IMR-90 (cell line): Measurements from ENCODE around the gene TIMELESS. TPM values are rescaled to one million over a fixed set of nuclear protein-coding genes. Genes with fewer than 3 reads are reported as not detected.

ENCODE experiments used
- ATAC-seq: fragments of 200-7000 bp; cut with Tn5 transposase; 2 replicates; pipeline ENCODE4 v1.9.1; 2020; ENCODE audit warnings: low read depth, mild to moderate bottlenecking, moderate library complexity
- BruUV-seq: library from RNA; stranded (reverse); fragments of 400-500 nt; replicated peaks from 2 replicates; lab custom pipeline; 2021; lab: Mats Ljungman, UMichigan
- CTCF ChIA-PET: fragments of 300-600 bp; formaldehyde crosslinking; extraction: SDS; loops from one replicate; lab custom pipeline; 2021; ENCODE audit warnings: antibody characterized with exemption; lab: Yijun Ruan, JAX
- POLR2A ChIA-PET: fragments of 300-600 bp; sonication (Branson Sonifier 250); formaldehyde crosslinking; loops from one replicate; lab custom pipeline; 2022; ENCODE audit warnings: antibody characterized with exemption; ENCODE audit not compliant: unreplicated experiment; lab: Charles Lee
- DNase-seq: peaks from one replicate; pipeline ENCODE4 v3.0.0; 2013
- H2AFZ ChIP-seq: replicated peaks from 2 replicates; pipeline ENCODE3; 2013; ENCODE audit warnings: low read length, mild to moderate bottlenecking; ENCODE audit not compliant: poor library complexity
- H2AK5ac ChIP-seq: 2 replicates; pipeline ENCODE4 v1.6.1; 2013; ENCODE audit warnings: low read depth, low read length, inconsistent platforms
- H2AK9ac ChIP-seq: replicated peaks from 2 replicates; pipeline ENCODE3; 2013; ENCODE audit warnings: mild to moderate bottlenecking, low read depth, low read length, moderate library complexity; ENCODE audit not compliant: poor library complexity
- H2BK120ac ChIP-seq: 2 replicates; pipeline ENCODE4 v1.6.1; 2013; ENCODE audit warnings: low read depth, low read length, inconsistent platforms
- H2BK15ac ChIP-seq: 3 replicates; pipeline ENCODE4 v1.6.1; 2013; ENCODE audit warnings: low read depth, low read length, inconsistent platforms
- H2BK20ac ChIP-seq: 2 replicates; pipeline ENCODE4 v1.6.1; 2013; ENCODE audit warnings: low read depth, mild to moderate bottlenecking, inconsistent platforms, low read length, moderate library complexity
- H2BK5ac ChIP-seq: 2 replicates; pipeline ENCODE4 v1.6.1; 2013; ENCODE audit warnings: mild to moderate bottlenecking, low read depth, low read length, inconsistent platforms; ENCODE audit not compliant: poor library complexity, severe bottlenecking
- H3K14ac ChIP-seq: replicated peaks from 2 replicates; pipeline ENCODE4 v1.6.1; 2013; ENCODE audit warnings: low read depth, low read length, inconsistent platforms
- H3K18ac ChIP-seq: 2 replicates; pipeline ENCODE4 v1.6.1; 2013; ENCODE audit warnings: low read depth, low read length, control low read depth
- H3K23ac ChIP-seq: 2 replicates; pipeline ENCODE4 v1.6.1; 2013; ENCODE audit warnings: low read depth, low read length, inconsistent platforms
- H3K27ac ChIP-seq: 2 replicates; pipeline ENCODE4 v1.5.1; 2013; ENCODE audit warnings: mild to moderate bottlenecking, control low read depth, low read length; ENCODE audit not compliant: insufficient read depth
- H3K27me3 ChIP-seq: 2 replicates; pipeline ENCODE4 v1.6.1; 2013; ENCODE audit warnings: low read length; ENCODE audit not compliant: control insufficient read depth, insufficient read depth
- H3K36me3 ChIP-seq: 2 replicates; pipeline ENCODE4 v1.6.1; 2013; ENCODE audit warnings: low read length, mixed read lengths; ENCODE audit not compliant: control insufficient read depth, insufficient read depth
- H3K4ac ChIP-seq: 2 replicates; pipeline ENCODE4 v1.6.1; 2013; ENCODE audit warnings: low read depth, low read length, inconsistent platforms
- H3K4me1 ChIP-seq: 2 replicates; pipeline ENCODE4 v1.6.1; 2013; ENCODE audit warnings: low read length, mixed read lengths; ENCODE audit not compliant: control insufficient read depth, insufficient read depth
- H3K4me2 ChIP-seq: 2 replicates; pipeline ENCODE4 v1.6.1; 2013; ENCODE audit warnings: low read depth, mild to moderate bottlenecking, control low read depth, low read length, moderate library complexity
- H3K4me3 ChIP-seq: 2 replicates; pipeline ENCODE4 v1.5.1; 2013; ENCODE audit warnings: low read depth, mild to moderate bottlenecking, control low read depth, low read length, moderate library complexity; ENCODE audit not compliant: insufficient read depth
- H3K56ac ChIP-seq: 2 replicates; pipeline ENCODE4 v1.6.1; 2013; ENCODE audit warnings: low read length, inconsistent platforms; ENCODE audit not compliant: insufficient read depth; ENCODE audit errors: extremely low read depth
- H3K79me1 ChIP-seq, 2 experiments: 2 replicates each; pipeline ENCODE4 v1.6.1; 2013; ENCODE audit warnings: low read length in 2 of 2, inconsistent platforms in 1 of 2, low read depth in 1 of 2
- H3K9ac ChIP-seq: 2 replicates; pipeline ENCODE4 v1.6.1; 2013; ENCODE audit warnings: low read depth, low read length, control low read depth
- H3K9me1 ChIP-seq: 2 replicates; pipeline ENCODE4 v1.6.1; 2013; ENCODE audit warnings: low read length, inconsistent platforms; ENCODE audit not compliant: insufficient read depth
- H3K9me3 ChIP-seq: 2 replicates; pipeline ENCODE4 v1.6.1; 2013; ENCODE audit warnings: low read length; ENCODE audit not compliant: control insufficient read depth, insufficient read depth
- H4K20me1 ChIP-seq: 2 replicates; pipeline ENCODE4 v1.6.1; 2013; ENCODE audit warnings: low read length, inconsistent platforms; ENCODE audit not compliant: insufficient read depth
- H4K5ac ChIP-seq: 2 replicates; pipeline ENCODE4 v1.6.1; 2013; ENCODE audit warnings: mild to moderate bottlenecking, low read depth, low read length, control low read depth
- H4K8ac ChIP-seq, 2 experiments: 2 replicates each; pipeline ENCODE4 v1.6.1; 2013; ENCODE audit warnings: low read depth in 2 of 2, low read length in 2 of 2, control low read depth in 1 of 2, inconsistent platforms in 1 of 2
- H4K91ac ChIP-seq: 2 replicates; pipeline ENCODE4 v1.6.1; 2013; ENCODE audit warnings: low read depth, low read length, inconsistent platforms; ENCODE audit not compliant: insufficient read depth
- BHLHE40 ChIP-seq: fragments of 150-350 bp; IDR thresholded peaks from 2 replicates; pipeline ENCODE4 v1.6.1; 2016; ENCODE audit warnings: mild to moderate bottlenecking, low read depth, low read length
- CHD1 ChIP-seq: IDR thresholded peaks from 2 replicates; pipeline ENCODE4 v1.6.1; 2012; ENCODE audit warnings: low read depth, low read length, improper control_type of control experiment
- CTCF ChIP-seq: conservative IDR thresholded peaks from 2 replicates; pipeline ENCODE4 v1.5.1; 2012; ENCODE audit warnings: mild to moderate bottlenecking, low read depth, low read length, improper control_type of control experiment
- FOS ChIP-seq: fragments of 150-350 bp; IDR thresholded peaks from 2 replicates; pipeline ENCODE4 v1.6.1; 2016; ENCODE audit warnings: low read depth, low read length
- MAFK ChIP-seq: IDR thresholded peaks from 2 replicates; pipeline ENCODE4 v1.6.1; 2012; ENCODE audit warnings: low read depth, low read length, improper control_type of control experiment
- MAZ ChIP-seq: IDR thresholded peaks from 2 replicates; pipeline ENCODE4 v1.6.1; 2012; ENCODE audit warnings: low read depth, mild to moderate bottlenecking, low read length, improper control_type of control experiment, moderate library complexity, borderline replicate concordance
- MXI1 ChIP-seq: IDR thresholded peaks from 2 replicates; pipeline ENCODE4 v1.6.1; 2012; ENCODE audit warnings: low read depth, mild to moderate bottlenecking, low read length, moderate library complexity, borderline replicate concordance
- POLR2A ChIP-seq: IDR thresholded peaks from 2 replicates; pipeline ENCODE4 v1.6.1; 2012; ENCODE audit warnings: mild to moderate bottlenecking, low read depth, low read length
- RCOR1 ChIP-seq: IDR thresholded peaks from 2 replicates; pipeline ENCODE4 v1.6.1; 2012; ENCODE audit warnings: mild to moderate bottlenecking, low read length, improper control_type of control experiment; ENCODE audit not compliant: insufficient replicate concordance
- RFX5 ChIP-seq: IDR thresholded peaks from 2 replicates; pipeline ENCODE4 v1.8.0; 2012; ENCODE audit warnings: low read depth, mild to moderate bottlenecking, low read length, moderate library complexity
- SMC3 ChIP-seq: fragments of 150-350 bp; IDR thresholded peaks from 2 replicates; pipeline ENCODE4 v1.6.1; 2016; ENCODE audit warnings: low read depth, mild to moderate bottlenecking, antibody characterized with exemption, low read length, moderate library complexity
- WGBS, 2 experiments: methylation state at CpG; one replicate each; pipeline versions ENCODE4 v1.1.5 to v1.1.7; 2013; ENCODE audit warnings: missing lambda C conversion rate in 2 of 2; ENCODE audit not compliant: insufficient read length in 1 of 2; ENCODE audit errors: extremely low coverage in 2 of 2; 5-methylcytosine and 5-hydroxymethylcytosine counted together
- dilution Hi-C: fragments of 300-500 bp; cut with HindIII; formaldehyde crosslinking; loops from one replicate; pipeline ENCODE4 v1.14.3; 2018; ENCODE audit warnings: low sequenced_read_pairs; ENCODE audit not compliant: unreplicated experiment
- in situ Hi-C: fragments of 300-500 bp; cut with MboI; formaldehyde crosslinking; loops from 3 replicates; pipeline ENCODE4 v1.14.3; 2019; ENCODE audit warnings: low sequenced_read_pairs, inconsistent platforms, mixed read lengths
- intact Hi-C: fragments of 100-400 bp; cut with micrococcal nuclease; formaldehyde crosslinking; loops from 2 replicates; pipeline ENCODE4 v1.10.0; 2022
- polyA plus RNA-seq, 3 experiments: library from polyadenylated mRNA; depleted of rRNA; stranded (reverse); fragments of >200 nt; gene quantifications; 2 replicates each; pipeline ENCODE4 v1.2.3, GENCODE V29; 2012; ENCODE audit warnings: low replicate concordance in 1 of 3
- total RNA-seq: library from RNA; depleted of rRNA; stranded (reverse); fragments of >200 nt; gene quantifications from 2 replicates; pipeline ENCODE4 v1.2.3, GENCODE V29; 2012
- TF ChIP-seq, protein P1 (sequence below): fragments of 150-350 bp; IDR thresholded peaks from 2 replicates; pipeline ENCODE4 v1.6.1; 2016; ENCODE audit warnings: low read depth, mild to moderate bottlenecking, low read length, moderate library complexity, borderline replicate concordance

TIMELESS gene
- total and polyA plus RNA-seq, 2 of the 4 experiments (the other 2 are of a cell fraction) = 7.3 to 10.4 TPM

DNA sequence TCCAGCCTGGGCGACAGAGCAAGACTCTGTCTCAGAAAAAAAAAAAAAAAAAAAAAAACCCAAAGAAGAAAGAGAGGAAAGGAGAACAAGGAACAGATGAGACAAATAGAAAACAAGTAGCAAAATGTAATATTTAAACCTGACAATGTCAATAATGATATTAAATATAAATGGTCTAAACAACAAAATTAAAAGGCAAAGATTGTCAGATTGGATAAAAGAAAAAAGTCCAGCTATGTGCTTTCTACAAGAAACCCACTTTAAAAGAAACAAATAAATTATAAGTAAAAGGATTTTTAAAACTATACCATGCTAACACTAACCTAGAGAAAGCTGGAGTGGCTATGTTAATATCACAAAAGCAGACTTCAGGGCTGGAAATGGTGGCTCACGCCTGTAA is 56.9 kb downstream of the TIMELESS start:
- no CpG with 5 or more reads among the region's 2 CpGs for WGBS, 2 experiments
- Histone ChIP-seq H2BK20ac (no peak overlapping the region), H3K14ac (no peak overlapping the region), H4K8ac (no peak overlapping the region), H3K56ac (no peak overlapping the region), H3K4me3 (no peak overlapping the region), H2BK120ac (no peak overlapping the region), H3K9ac (no peak overlapping the region), H2BK5ac (no peak overlapping the region), H4K20me1 (no peaks in the 10 kb centered on the region), H3K4me2 (no peak overlapping the region), H3K27ac (no peak overlapping the region), H2AK5ac (no peak overlapping the region), H3K27me3 (peaks cover 5% of the 10 kb centered on the region), H3K9me1 (peaks cover 3% of the 10 kb centered on the region; the same call in 1 of the 2 replicates), H2BK15ac (no peak overlapping the region), H3K79me1 (no peaks in the 10 kb centered on the region), H3K18ac (no peak overlapping the region), H2AK9ac (no peak overlapping the region), H3K4me1 (peaks cover 2% of the 10 kb centered on the region), H3K9me3 (no peaks in the 10 kb centered on the region), H2AFZ (no peak overlapping the region), H3K23ac (no peak overlapping the region), H4K5ac (no peak overlapping the region), H3K4ac (no peak overlapping the region), H4K91ac (no peak overlapping the region), H3K36me3 (no peaks in the 10 kb centered on the region)
- DNase-seq = no peak
- intact Hi-C loops (no loop called here), in situ Hi-C loops (no loop called here), dilution Hi-C loops (no loop called here)
- ChIA-PET CTCF (interaction anchor here (1.1 kb wide), 1 partner anchor 24 kb away, joined by 4 read pairs; no protein-coding TSS in a partner anchor), POLR2A (interaction anchor here (0.7 kb wide), 1 partner anchor 11 kb away, joined by 8 read pairs; no protein-coding TSS in a partner anchor)
- no peak for ATAC-seq
- no TSS peak for BruUV-seq
- TF ChIP-seq MXI1 (no peak), CHD1 (no peak), MAFK (no peak), FOS (no peak), SMC3 (no peak), POLR2A (no peak), RFX5 (no peak), RCOR1 (no peak), BHLHE40 (no peak), MAZ (no peak), CTCF (no peak)
- TF ChIP-seq, protein P1, sequence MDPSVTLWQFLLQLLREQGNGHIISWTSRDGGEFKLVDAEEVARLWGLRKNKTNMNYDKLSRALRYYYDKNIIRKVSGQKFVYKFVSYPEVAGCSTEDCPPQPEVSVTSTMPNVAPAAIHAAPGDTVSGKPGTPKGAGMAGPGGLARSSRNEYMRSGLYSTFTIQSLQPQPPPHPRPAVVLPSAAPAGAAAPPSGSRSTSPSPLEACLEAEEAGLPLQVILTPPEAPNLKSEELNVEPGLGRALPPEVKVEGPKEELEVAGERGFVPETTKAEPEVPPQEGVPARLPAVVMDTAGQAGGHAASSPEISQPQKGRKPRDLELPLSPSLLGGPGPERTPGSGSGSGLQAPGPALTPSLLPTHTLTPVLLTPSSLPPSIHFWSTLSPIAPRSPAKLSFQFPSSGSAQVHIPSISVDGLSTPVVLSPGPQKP = no peak
